Activated naive CD4-positive, alpha-beta T cell treated with anti-CD3 and anti-CD28 coated beads for 36 hours (primary cell): ENCODE data around the gene IFI44. TPM values are rescaled to one million over a fixed set of nuclear protein-coding genes. Genes with fewer than 3 reads are reported as not detected.

ENCODE experiments used
- CTCF ChIA-PET: fragments of 350-600 bp; sonication (Branson Sonifier 250); formaldehyde crosslinking; loops from one replicate; lab custom pipeline; 2021; ENCODE audit warnings: antibody characterized with exemption; lab: Charles Lee
- DNase-seq: peaks from one replicate; pipeline ENCODE4 v3.0.0-alpha.2; 2020
- H3K27ac Mint-ChIP-seq: one replicate; pipeline ENCODE4 v1.8.0; 2021; ENCODE audit warnings: mild to moderate bottlenecking, mixed read lengths
- H3K27me3 Mint-ChIP-seq: one replicate; pipeline ENCODE4 v1.8.0; 2021; ENCODE audit warnings: low read depth, mixed read lengths
- H3K36me3 Mint-ChIP-seq: one replicate; pipeline ENCODE4 v1.8.0; 2021; ENCODE audit warnings: low read depth, mixed read lengths
- H3K4me1 Mint-ChIP-seq: one replicate; pipeline ENCODE4 v1.8.0; 2021; ENCODE audit warnings: low read depth, mixed read lengths
- H3K4me3 Mint-ChIP-seq: one replicate; pipeline ENCODE4 v1.8.0; 2021; ENCODE audit warnings: mild to moderate bottlenecking, moderate library complexity, mixed read lengths
- H3K9me3 Mint-ChIP-seq: one replicate; pipeline ENCODE4 v1.8.0; 2021; ENCODE audit warnings: mixed read lengths
- intact Hi-C: fragments of 100-400 bp; cut with micrococcal nuclease; formaldehyde crosslinking; loops from one replicate; pipeline ENCODE4 v1.15.1; 2023
- total RNA-seq, 2 experiments: library from RNA; stranded (reverse); gene quantifications; one replicate each; pipeline ENCODE4 v1.2.3, GENCODE V29; 2021

The IFI44 gene, protein sequence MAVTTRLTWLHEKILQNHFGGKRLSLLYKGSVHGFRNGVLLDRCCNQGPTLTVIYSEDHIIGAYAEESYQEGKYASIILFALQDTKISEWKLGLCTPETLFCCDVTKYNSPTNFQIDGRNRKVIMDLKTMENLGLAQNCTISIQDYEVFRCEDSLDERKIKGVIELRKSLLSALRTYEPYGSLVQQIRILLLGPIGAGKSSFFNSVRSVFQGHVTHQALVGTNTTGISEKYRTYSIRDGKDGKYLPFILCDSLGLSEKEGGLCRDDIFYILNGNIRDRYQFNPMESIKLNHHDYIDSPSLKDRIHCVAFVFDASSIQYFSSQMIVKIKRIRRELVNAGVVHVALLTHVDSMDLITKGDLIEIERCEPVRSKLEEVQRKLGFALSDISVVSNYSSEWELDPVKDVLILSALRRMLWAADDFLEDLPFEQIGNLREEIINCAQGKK
- total RNA-seq = 10 to 100 TPM; 40.1 to 42.3 TPM

DNA sequence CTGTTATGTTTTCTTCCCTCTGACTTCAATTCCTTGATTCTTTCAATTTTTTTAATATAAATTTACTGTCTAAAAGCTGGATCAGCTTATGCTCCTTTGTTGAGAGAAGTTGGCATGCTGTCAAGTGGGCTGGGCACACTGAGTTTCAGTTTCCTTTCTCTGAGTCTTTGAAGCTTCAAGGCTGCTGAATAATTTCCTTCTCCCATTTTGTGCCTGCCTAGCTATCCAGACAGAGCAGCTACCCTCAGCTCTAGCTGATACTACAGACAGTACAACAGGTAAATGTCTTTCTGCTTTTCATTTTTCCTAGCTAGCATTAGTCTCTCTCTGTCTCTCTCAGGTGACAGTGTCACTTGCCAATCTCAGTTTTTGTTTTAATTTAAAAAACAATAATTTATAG lies at the start of gene IFI44:
IFI44 (plus strand) TSS at position 204 of the 400 bp plus-strand sequence. CDS start 365 bp downstream, outside the sequence.
- Mint-ChIP-seq H3K4me3 (peak within 1 kb of the TSS; percentile 87), H3K36me3 (peaks cover 26% of the 10 kb centered on the region), H3K27ac (peak within 1 kb of the TSS; percentile 74), H3K4me1 (peaks cover 50% of the 10 kb centered on the region), H3K27me3 (no peaks in the 10 kb centered on the region), H3K9me3 (peaks cover 21% of the 10 kb centered on the region)
- peak; percentile 87 for DNase-seq
- intact Hi-C loops = loop anchor here (1.0 to 5.0 kb wide), 3 partner anchors 29 to 672 kb away; partner anchors contain the start of genes DNAJB4, FUBP1 and IFI44L
- CTCF ChIA-PET = interaction anchor here (0.6 to 1.3 kb wide), 7 partner anchors 12 to 566 kb away, joined by 3 to 7 read pairs (median 4); no protein-coding TSS in a partner anchor

DNA sequence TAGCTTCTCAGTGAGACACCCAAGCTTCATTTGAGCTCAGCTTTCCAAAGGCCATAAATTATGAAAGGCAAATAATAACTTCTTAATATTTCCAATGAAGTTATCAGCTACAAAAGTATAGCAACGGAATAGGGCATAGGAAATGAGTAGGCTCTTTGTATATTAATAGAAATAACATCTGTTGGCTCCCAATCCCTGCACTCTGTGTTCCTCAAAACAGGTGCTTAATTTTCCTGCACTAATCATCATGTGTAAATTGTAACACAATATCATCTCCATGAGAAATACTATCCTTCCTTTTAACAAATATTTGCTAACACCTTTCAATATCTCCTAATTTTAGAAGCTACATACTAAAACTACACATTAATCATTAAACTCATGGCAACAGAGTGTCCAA lies 48.6 kb upstream of the IFI44 start:
- CTCF ChIA-PET = interaction anchor here (2.0 kb wide), 1 partner anchor 74 kb away, joined by 7 read pairs; no protein-coding TSS in a partner anchor
- Mint-ChIP-seq H3K4me3 (no peak overlapping the region), H3K4me1 (no peaks in the 10 kb centered on the region), H3K27ac (no peak overlapping the region), H3K36me3 (no peaks in the 10 kb centered on the region), H3K27me3 (no peaks in the 10 kb centered on the region), H3K9me3 (no peaks in the 10 kb centered on the region)
- intact Hi-C loops = no loop called here
- no peak for DNase-seq

DNA sequence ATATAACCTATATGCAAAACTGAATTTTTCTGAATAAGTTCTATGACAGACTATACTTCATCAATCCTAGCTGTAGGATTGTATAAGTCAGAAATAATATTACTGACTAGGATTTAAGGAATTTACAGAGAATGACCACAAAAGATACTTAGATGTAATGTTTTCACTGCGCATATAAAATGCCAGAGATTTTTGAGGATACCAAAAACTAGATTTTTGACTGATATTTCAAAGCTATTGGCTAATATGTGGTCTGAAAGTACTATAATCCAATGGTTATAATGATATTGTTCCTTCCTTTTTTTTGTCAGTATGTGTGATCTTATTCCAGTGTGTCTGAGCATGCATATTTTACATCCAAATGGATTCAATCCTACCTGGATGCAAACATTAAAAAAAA lies 46.4 kb upstream of the IFI44 start:
- no peaks in the 10 kb centered on the region for H3K4me1 Mint-ChIP-seq
- no peaks in the 10 kb centered on the region for H3K9me3 Mint-ChIP-seq
- H3K4me3 Mint-ChIP-seq = no peak overlapping the region
- H3K27ac Mint-ChIP-seq = no peak overlapping the region
- H3K27me3 Mint-ChIP-seq = peaks cover 2% of the 10 kb centered on the region
- intact Hi-C loops = no loop called here
- CTCF ChIA-PET = interaction anchor here (0.9 kb wide), 1 partner anchor 69 kb away, joined by 3 read pairs; no protein-coding TSS in a partner anchor
- H3K36me3 Mint-ChIP-seq = no peaks in the 10 kb centered on the region
- no peak for DNase-seq

DNA sequence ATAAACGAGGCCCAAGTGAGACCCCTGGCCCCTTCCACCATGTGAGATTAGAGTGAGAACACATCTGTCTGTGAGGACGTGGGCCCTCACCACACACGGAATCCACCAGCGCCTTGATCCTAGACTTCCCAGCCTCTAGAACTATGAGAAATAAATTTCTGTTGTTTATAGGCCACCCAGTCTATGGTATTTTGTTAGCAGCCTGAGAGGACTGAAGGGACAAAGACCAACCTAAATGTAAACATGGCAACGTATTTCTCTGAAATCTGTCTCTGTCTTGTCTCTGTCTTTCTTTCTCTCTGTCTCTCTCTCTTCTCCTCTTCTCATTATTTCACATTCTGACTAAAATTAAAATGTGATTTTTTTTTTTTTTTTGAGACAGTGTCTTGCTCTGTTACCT lies 45.0 kb upstream of the IFI44 start:
- Mint-ChIP-seq H3K4me1 (no peaks in the 10 kb centered on the region), H3K9me3 (no peaks in the 10 kb centered on the region), H3K27ac (no peak overlapping the region), H3K36me3 (no peaks in the 10 kb centered on the region), H3K4me3 (no peak overlapping the region), H3K27me3 (peaks cover 2% of the 10 kb centered on the region)
- no peak for DNase-seq
- CTCF ChIA-PET = interaction anchor here (0.6 kb wide), 1 partner anchor 461 kb away, joined by 3 read pairs; no protein-coding TSS in a partner anchor
- intact Hi-C loops = loop anchor here (5.0 kb wide), 1 partner anchor 327 kb away; no protein-coding TSS in a partner anchor

DNA sequence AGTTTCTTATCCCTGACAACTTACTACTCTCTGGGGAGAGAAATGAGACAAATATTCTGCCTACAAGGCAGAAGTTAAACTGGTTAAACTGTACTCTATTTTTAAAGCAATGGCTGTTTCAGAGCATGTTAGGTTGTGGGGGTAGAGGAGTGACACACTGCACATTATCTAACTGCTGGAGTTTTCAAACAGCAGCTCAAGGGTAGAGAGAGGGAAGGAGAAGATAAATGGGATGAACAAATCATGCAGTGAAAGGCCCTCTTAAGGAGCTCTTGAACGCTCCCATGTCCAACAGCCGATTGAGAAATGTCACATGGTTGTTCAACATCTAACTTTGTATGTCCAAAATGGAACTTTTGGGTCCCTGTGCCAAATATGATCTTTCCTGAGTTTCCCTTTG lies 43.4 kb upstream of the IFI44 start:
- CTCF ChIA-PET = interaction anchor here (1.7 to 3.5 kb wide), 7 partner anchors 11 to 475 kb away, joined by 5 to 28 read pairs (median 7); no protein-coding TSS in a partner anchor
- H3K27me3 Mint-ChIP-seq = peaks cover 2% of the 10 kb centered on the region
- no peak overlapping the region for H3K4me3 Mint-ChIP-seq
- no peaks in the 10 kb centered on the region for H3K36me3 Mint-ChIP-seq
- H3K27ac Mint-ChIP-seq = no peak overlapping the region
- H3K9me3 Mint-ChIP-seq = no peaks in the 10 kb centered on the region
- no peak for DNase-seq
- intact Hi-C loops = loop anchor here (5.0 kb wide), 1 partner anchor 329 kb away; no protein-coding TSS in a partner anchor
- no peaks in the 10 kb centered on the region for H3K4me1 Mint-ChIP-seq

DNA sequence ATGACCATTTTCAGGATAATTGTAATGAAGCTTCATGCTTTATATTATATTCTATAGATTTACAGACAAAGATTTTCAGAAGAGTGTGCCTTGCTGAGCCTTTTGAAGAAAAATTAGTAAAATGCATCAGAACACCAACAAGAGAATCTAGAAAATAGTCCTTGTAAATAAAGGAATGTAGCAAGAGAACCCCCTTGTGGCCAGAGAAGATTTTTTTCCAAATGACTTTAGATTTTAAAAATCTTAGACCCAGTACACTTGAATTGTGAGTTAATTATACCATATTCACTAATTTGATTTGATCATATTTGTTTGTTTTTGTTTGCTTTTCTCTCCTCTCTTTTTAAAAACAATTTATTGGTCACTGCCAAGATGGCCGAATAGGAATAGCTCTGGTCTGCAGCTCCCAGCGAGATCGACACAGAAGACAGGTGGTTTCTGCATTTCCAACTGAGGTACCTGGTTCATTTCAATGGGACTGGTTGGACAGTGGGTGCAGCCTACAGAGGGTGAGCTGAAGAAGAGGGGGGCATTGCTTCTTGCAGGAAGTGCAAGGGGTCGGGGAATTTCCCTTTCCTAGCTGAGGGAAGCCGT lies 42.2 kb upstream of the IFI44 start:
- intact Hi-C loops = loop anchor here (1.0 to 5.0 kb wide), 4 partner anchors 274 to 477 kb away; no protein-coding TSS in a partner anchor
- no peak for DNase-seq
- H3K36me3 Mint-ChIP-seq = no peaks in the 10 kb centered on the region
- H3K9me3 Mint-ChIP-seq = no peaks in the 10 kb centered on the region
- CTCF ChIA-PET = interaction anchor here (0.6 to 3.5 kb wide), 15 partner anchors 10 to 480 kb away, joined by 3 to 28 read pairs (median 6); partner anchors contain the start of gene IFI44L
- H3K4me3 Mint-ChIP-seq = no peak overlapping the region
- H3K27me3 Mint-ChIP-seq = peaks cover 2% of the 10 kb centered on the region
- no peak overlapping the region for H3K27ac Mint-ChIP-seq
- H3K4me1 Mint-ChIP-seq = no peaks in the 10 kb centered on the region

DNA sequence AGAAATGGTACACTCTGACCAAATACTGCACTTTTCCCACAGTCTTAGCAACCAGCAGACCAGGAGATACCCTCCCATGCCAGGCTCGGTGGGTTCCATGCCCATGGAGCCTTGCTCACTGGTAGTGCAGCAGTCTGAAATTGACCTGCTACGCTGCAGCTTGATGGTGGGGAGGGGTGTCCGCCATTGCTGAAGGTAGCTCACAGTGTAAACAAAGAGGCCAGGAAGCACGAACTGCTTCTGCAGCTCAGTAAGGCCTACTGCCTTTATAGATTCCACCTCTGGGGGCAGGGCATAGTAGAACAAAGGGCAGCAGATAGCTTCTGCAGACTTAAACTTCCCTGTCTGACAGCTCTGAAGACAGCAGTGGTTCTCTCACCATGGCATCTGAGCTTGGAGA lies 41.7 kb upstream of the IFI44 start:
- Mint-ChIP-seq H3K27ac (no peak overlapping the region), H3K4me3 (no peak overlapping the region), H3K9me3 (no peaks in the 10 kb centered on the region), H3K4me1 (no peaks in the 10 kb centered on the region), H3K36me3 (no peaks in the 10 kb centered on the region), H3K27me3 (peaks cover 2% of the 10 kb centered on the region)
- intact Hi-C loops = loop anchor here (1.0 to 5.0 kb wide), 4 partner anchors 275 to 478 kb away; no protein-coding TSS in a partner anchor
- CTCF ChIA-PET = interaction anchor here (0.6 to 3.5 kb wide), 14 partner anchors 12 to 650 kb away, joined by 3 to 28 read pairs (median 6); partner anchors contain the start of gene IFI44L
- DNase-seq = no peak

DNA sequence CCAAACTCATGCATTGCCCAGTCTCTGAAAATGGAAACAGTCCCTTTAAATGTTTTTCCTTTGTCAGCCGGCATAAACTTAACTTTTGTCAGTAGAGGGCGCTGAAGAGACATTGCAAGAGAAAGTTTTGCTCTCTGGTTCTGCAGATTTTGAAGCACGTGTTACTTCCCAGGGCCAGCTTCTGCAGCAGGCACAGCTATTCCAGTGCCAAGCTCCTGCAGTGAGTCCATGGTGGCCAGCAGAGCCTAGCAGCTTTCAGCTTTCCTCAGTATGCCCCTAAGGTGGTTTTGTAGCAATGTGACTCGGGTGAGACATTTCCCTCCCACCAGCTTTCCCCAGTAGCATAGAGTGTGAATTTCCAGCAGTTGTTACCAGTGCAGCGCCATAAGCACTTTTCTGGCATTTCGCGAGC lies 32.0 kb upstream of the IFI44 start:
- CTCF ChIA-PET = interaction anchor here (0.6 to 2.4 kb wide), 28 partner anchors 11 to 503 kb away, joined by 3 to 81 read pairs (median 4); partner anchors contain the start of gene IFI44
- Mint-ChIP-seq H3K9me3 (no peaks in the 10 kb centered on the region), H3K36me3 (peaks cover 12% of the 10 kb centered on the region), H3K4me3 (no peak overlapping the region), H3K4me1 (peaks cover 30% of the 10 kb centered on the region), H3K27me3 (no peaks in the 10 kb centered on the region), H3K27ac (no peak overlapping the region)
- intact Hi-C loops = loop anchor here (1.0 to 2.0 kb wide), 3 partner anchors 59 to 613 kb away; partner anchors contain the start of gene DNAJB4
- peak; percentile 66 for DNase-seq

DNA sequence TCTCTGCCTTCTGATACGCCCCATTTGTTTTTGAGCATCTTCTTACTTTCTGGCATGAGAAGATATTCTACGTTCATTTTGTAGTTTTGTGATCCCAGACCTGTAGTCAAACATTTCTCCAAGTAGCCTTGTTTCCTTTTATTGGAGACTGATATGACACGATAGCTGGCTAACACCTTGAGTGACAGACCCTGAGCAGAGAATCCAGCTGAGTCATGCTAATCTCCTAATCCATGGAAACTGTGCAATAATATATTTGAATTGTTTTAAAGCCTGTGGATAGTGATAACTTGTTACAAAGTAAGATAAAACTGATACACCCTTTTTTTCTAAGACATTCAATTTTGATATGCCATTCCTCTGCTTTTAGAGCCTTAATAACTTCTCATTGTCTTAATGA lies 30.6 kb upstream of the IFI44 start:
- CTCF ChIA-PET = interaction anchor here (0.7 to 5.6 kb wide), 3 partner anchors 27 to 1308 kb away, joined by 3 to 88 read pairs (median 8); no protein-coding TSS in a partner anchor

DNA sequence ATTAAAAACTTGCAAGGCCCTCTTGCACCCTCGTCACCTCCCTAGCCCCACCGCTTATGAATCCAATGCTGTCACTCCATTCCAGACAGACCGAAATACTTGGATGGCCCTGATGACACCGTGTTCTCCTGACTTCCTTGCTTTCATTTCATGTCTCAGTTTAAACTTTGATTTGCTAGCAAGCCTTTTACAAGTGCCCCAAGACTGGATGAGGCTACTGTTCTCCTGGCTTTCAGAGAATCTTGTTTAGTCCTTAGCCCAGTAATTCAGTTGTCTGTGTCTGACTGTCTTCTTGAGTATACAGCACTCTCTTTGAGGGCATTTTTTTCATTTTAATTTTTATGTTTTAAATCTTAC lies 30.2 kb upstream of the IFI44 start:
- Mint-ChIP-seq H3K4me3 (no peak overlapping the region), H3K4me1 (peaks cover 43% of the 10 kb centered on the region), H3K36me3 (peaks cover 27% of the 10 kb centered on the region), H3K27ac (peak overlapping the region; percentile 94), H3K27me3 (no peaks in the 10 kb centered on the region), H3K9me3 (no peaks in the 10 kb centered on the region)
- CTCF ChIA-PET = interaction anchor here (0.7 to 5.6 kb wide), 6 partner anchors 11 to 1308 kb away, joined by 3 to 88 read pairs (median 7); no protein-coding TSS in a partner anchor
- intact Hi-C loops = no loop called here
- DNase-seq = no peak

More for the DNA sequence above, 30.6 kb upstream of the IFI44 start:
- DNase-seq = no peak
- Mint-ChIP-seq H3K36me3 (peaks cover 23% of the 10 kb centered on the region), H3K4me3 (no peak overlapping the region), H3K4me1 (peaks cover 39% of the 10 kb centered on the region), H3K27ac (peak overlapping the region; percentile 94), H3K27me3 (no peaks in the 10 kb centered on the region), H3K9me3 (no peaks in the 10 kb centered on the region)
- intact Hi-C loops = no loop called here

DNA sequence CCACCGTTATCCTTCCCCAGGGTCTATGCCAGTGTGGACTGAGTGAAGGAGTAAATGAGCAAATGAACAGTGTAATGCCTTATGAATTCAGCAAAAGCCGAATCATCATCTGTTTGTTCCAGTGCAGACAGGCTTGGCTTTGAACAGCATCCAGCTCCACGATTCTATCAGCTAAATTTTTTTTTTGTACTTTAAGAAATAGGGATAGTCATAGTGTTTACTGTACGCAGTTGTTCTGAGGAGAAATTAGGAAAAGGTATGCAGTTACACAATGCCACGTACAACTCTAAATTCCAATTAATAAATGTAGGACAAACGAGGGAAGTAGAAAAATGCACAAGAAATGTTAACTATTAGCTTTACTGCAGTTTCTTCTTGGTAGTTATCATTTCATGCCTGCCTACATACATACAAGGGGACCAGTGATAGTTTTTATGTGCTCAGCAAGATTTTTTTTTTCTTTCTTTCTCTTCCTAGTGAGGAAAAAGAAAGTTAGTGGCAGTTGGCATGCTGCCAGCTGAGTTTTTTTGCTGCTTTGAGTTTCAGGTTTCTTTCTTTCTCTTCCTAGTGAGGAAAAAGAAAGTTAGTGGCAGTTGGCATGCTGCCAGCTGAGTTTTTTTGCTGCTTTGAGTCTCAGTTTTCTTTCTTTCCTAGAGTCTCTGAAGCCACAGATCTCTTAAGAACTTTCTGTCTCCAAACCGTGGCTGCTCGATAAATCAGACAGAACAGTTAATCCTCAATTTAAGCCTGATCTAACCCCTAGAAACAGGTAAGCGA lies 29.6 kb upstream of the IFI44 start, which contains the start of gene IFI44L:
IFI44L (plus strand) TSS at position 646 of the 777 bp plus-strand sequence. CDS start 7,468 bp downstream, outside the sequence.
- peaks cover 49% of the 10 kb centered on the region for H3K4me1 Mint-ChIP-seq
- peak; percentile 87 for DNase-seq
- H3K4me3 Mint-ChIP-seq = peak within 1 kb of the TSS; percentile 97
- H3K36me3 Mint-ChIP-seq = peaks cover 31% of the 10 kb centered on the region
- H3K27me3 Mint-ChIP-seq = no peaks in the 10 kb centered on the region
- intact Hi-C loops = loop anchor here (1.0 to 5.0 kb wide), 5 partner anchors 29 to 1188 kb away; partner anchors contain the start of genes FUBP1 and IFI44
- CTCF ChIA-PET = interaction anchor here (1.3 to 5.6 kb wide), 6 partner anchors 12 to 488 kb away, joined by 3 to 88 read pairs (median 7); no protein-coding TSS in a partner anchor
- peak within 1 kb of the TSS; percentile 94 for H3K27ac Mint-ChIP-seq
- no peaks in the 10 kb centered on the region for H3K9me3 Mint-ChIP-seq
